Ascending aorta (tissue), 2 donors: ENCODE data around the gene PPM1L. TPM values are rescaled to one million over a fixed set of nuclear protein-coding genes. Genes with fewer than 3 reads are reported as not detected.

Experiments
- DNase-seq, 2 donors: peaks; one replicate each; pipeline ENCODE4 v3.0.0-alpha.2; 2019; ENCODE audit warnings: low spot score in 2 of 2
- H3K27ac ChIP-seq, 2 donors: fragments of 200-600 bp; sonication (generic); one replicate each; pipeline ENCODE4 v1.5.1; 2016 to 2017; ENCODE audit warnings: mild to moderate bottlenecking in 1 of 2
- H3K27me3 ChIP-seq: fragments of 200-600 bp; sonication (generic); one replicate; pipeline ENCODE4 v1.5.1; 2017
- H3K36me3 ChIP-seq, 2 donors: fragments of 200-600 bp; sonication (generic); one replicate each; pipeline ENCODE4 v1.5.1; 2016
- H3K4me1 ChIP-seq, 2 donors: fragments of 200-600 bp; sonication (generic); one replicate each; pipeline ENCODE4 v1.5.1; 2016 to 2017; ENCODE audit warnings: mild to moderate bottlenecking in 1 of 2
- H3K4me3 ChIP-seq, 2 donors: fragments of 200-600 bp; sonication (generic); one replicate each; pipeline ENCODE4 v1.5.1; 2016 to 2017; ENCODE audit warnings: mild to moderate bottlenecking in 1 of 2
- H3K9me3 ChIP-seq, 2 donors: fragments of 200-600 bp; sonication (generic); one replicate each; pipeline ENCODE4 v1.5.1; 2016
- CTCF ChIP-seq, 3 experiments: fragments of 200-600 bp in 2 of 3; fragments of 450-650 bp in 1 of 3; sonication (generic) in 2 of 3; IDR thresholded peaks; one replicate each; pipeline ENCODE4 v1.5.1; 2016 to 2019; ENCODE audit warnings: antibody characterized with exemption in 3 of 3, mild to moderate bottlenecking in 1 of 3, moderate library complexity in 1 of 3
- intact Hi-C: fragments of 100-400 bp; cut with DNase I; formaldehyde crosslinking; loops from one replicate; pipeline ENCODE4 v1.15.1; 2023
- total RNA-seq: library from RNA; depleted of rRNA; stranded (reverse); fragments of >200 nt; gene quantifications from one replicate; pipeline ENCODE4 v1.1.0, GENCODE V29; 2016

The PPM1L gene
- total RNA-seq, 1 donor from 2014 or later, result 20.3 TPM

GRCh38 chr3:160720123-160720746, 35.8 kb upstream of the PPM1L start:
- Histone ChIP-seq H3K9me3 (no peaks in the 10 kb centered on the region), H3K27ac (no peak overlapping the region), H3K4me1 (no peaks in the 10 kb centered on the region), H3K27me3 (no peaks in the 10 kb centered on the region), H3K36me3 (no peaks in the 10 kb centered on the region), H3K4me3 (no peak overlapping the region)
- intact Hi-C loops, result no loop called here
- no peak for DNase-seq
- TF ChIP-seq CTCF (IDR thresholded peaks at IDR 0.05), result no peak

- Histone ChIP-seq H3K4me3 (no peak overlapping the region), H3K27me3 (no peaks in the 10 kb centered on the region), H3K9me3 (no peaks in the 10 kb centered on the region), H3K4me1 (no peaks in the 10 kb centered on the region), H3K36me3 (no peaks in the 10 kb centered on the region), H3K27ac (no peak overlapping the region)
- DNase-seq, result no peak
- intact Hi-C loops, result no loop called here
- no peak for TF ChIP-seq CTCF (IDR thresholded peaks at IDR 0.05)
Observed at GRCh38 chr3:160722331-160722730, 33.7 kb upstream of the PPM1L start.

- Histone ChIP-seq H3K36me3 (no peaks in the 10 kb centered on the region), H3K9me3 (no peaks in the 10 kb centered on the region), H3K4me3 (no peak overlapping the region), H3K27ac (no peak overlapping the region), H3K4me1 (no peaks in the 10 kb centered on the region), H3K27me3 (no peaks in the 10 kb centered on the region)
- intact Hi-C loops, result no loop called here
- TF ChIP-seq CTCF (IDR thresholded peaks at IDR 0.05), result no peak
- no peak for DNase-seq
Observed at GRCh38 chr3:160725338-160725737, 30.7 kb upstream of the PPM1L start.

- no peak overlapping the region for H3K27ac ChIP-seq
- H3K36me3 ChIP-seq, result no peaks in the 10 kb centered on the region
- no peak for TF ChIP-seq CTCF (IDR thresholded peaks at IDR 0.05)
- H3K4me1 ChIP-seq, result no peaks in the 10 kb centered on the region
- no peaks in the 10 kb centered on the region for H3K9me3 ChIP-seq
- intact Hi-C loops, result no loop called here
- DNase-seq, result no peak
- no peaks in the 10 kb centered on the region for H3K27me3 ChIP-seq
- no peak overlapping the region for H3K4me3 ChIP-seq
Observed at GRCh38 chr3:160735826-160736225, 20.2 kb upstream of the PPM1L start.

- TF ChIP-seq CTCF (IDR thresholded peaks at IDR 0.05), result no peak
- no peaks in the 10 kb centered on the region for H3K9me3 ChIP-seq
- no peaks in the 10 kb centered on the region for H3K4me1 ChIP-seq
- no peak for DNase-seq
- H3K27ac ChIP-seq, result no peak overlapping the region
- intact Hi-C loops, result no loop called here
- H3K27me3 ChIP-seq, result no peaks in the 10 kb centered on the region
- no peaks in the 10 kb centered on the region for H3K36me3 ChIP-seq
- H3K4me3 ChIP-seq, result no peak overlapping the region
Observed at GRCh38 chr3:160738048-160738447, 18.0 kb upstream of the PPM1L start.

- H3K27ac ChIP-seq, result peak overlapping the region in 1 of 2 donors; percentile 23
- intact Hi-C loops, result no loop called here
- H3K4me1 ChIP-seq, result no peaks in the 10 kb centered on the region
- no peaks in the 10 kb centered on the region for H3K27me3 ChIP-seq
- no peaks in the 10 kb centered on the region for H3K36me3 ChIP-seq
- no peak overlapping the region for H3K4me3 ChIP-seq
- TF ChIP-seq CTCF (IDR thresholded peaks at IDR 0.05), result no peak
- DNase-seq, result peak in 1 of 2 donors; percentile 79
- no peaks in the 10 kb centered on the region for H3K9me3 ChIP-seq
Observed at GRCh38 chr3:160739079-160739478, 17.0 kb upstream of the PPM1L start.
